Kidney (tissue), 14 donors: ENCODE results near the gene MAGI1. TPM values are rescaled to one million over a fixed set of nuclear protein-coding genes. Genes with fewer than 3 reads are reported as not detected.

Experiments
- DNase-seq, 5 donors: peaks; one replicate each; pipeline ENCODE4 v3.0.0-alpha.2; 2013 to 2020
- FAIRE-seq: peaks from 2 replicates; lab custom pipeline; 2012; peaks lifted over from hg19 to GRCh38; lab: Jason Lieb, UNC
- H3K27ac ChIP-seq, 2 donors: one replicate each; pipeline ENCODE4 v1.7.0; 2013; ENCODE audit warnings: low read depth in 2 of 2, low read length in 2 of 2, inconsistent platforms in 1 of 2
- H3K27me3 ChIP-seq: one replicate; pipeline ENCODE4 v1.7.1; 2013; ENCODE audit warnings: low read length, inconsistent platforms; ENCODE audit not compliant: control insufficient read depth, insufficient read depth
- H3K36me3 ChIP-seq, 3 donors: one replicate each; pipeline versions ENCODE4 v1.7.0 to v1.7.1; 2013; ENCODE audit warnings: low read length in 3 of 3, control low read depth in 1 of 3, inconsistent platforms in 1 of 3; ENCODE audit not compliant: insufficient read depth in 3 of 3, control insufficient read depth in 2 of 3
- H3K4me1 ChIP-seq, 3 donors: one replicate each; pipeline versions ENCODE4 v1.7.0 to v1.7.1; 2013; ENCODE audit warnings: low read length in 3 of 3, inconsistent platforms in 1 of 3, low read depth in 1 of 3; ENCODE audit not compliant: control insufficient read depth in 2 of 3, insufficient read depth in 2 of 3
- H3K4me3 ChIP-seq, 3 donors: one replicate each; pipeline versions ENCODE4 v1.7.0 to v1.8.1; 2013; ENCODE audit warnings: low read length in 3 of 3, control low read depth in 1 of 3, inconsistent platforms in 1 of 3
- H3K9ac ChIP-seq, 3 donors: one replicate each; pipeline versions ENCODE4 v1.7.0 to v1.7.1; 2013; ENCODE audit warnings: low read length in 3 of 3, control low read depth in 1 of 3, inconsistent platforms in 1 of 3
- H3K9me3 ChIP-seq, 3 donors: one replicate each; pipeline versions ENCODE4 v1.7.0 to v1.7.1; 2013; ENCODE audit warnings: low read length in 3 of 3, control low read depth in 1 of 3, inconsistent platforms in 1 of 3; ENCODE audit not compliant: control insufficient read depth in 2 of 3, insufficient read depth in 1 of 3
- intact Hi-C: fragments of 100-400 bp; cut with DNase I; formaldehyde crosslinking; loops from one replicate; pipeline ENCODE4 v1.11.1; 2022
- polyA plus RNA-seq: library from polyadenylated mRNA; stranded (reverse); fragments of 350-450 nt; fragmentation: Illumina TruSeq; extraction: RNeasy Lipid Tissue Mini Kit (QIAGEN cat#74804); gene quantifications from one replicate; pipeline ENCODE4 v1.2.3, GENCODE V29; 2014; ENCODE audit warnings: low read depth, low replicate concordance; ENCODE audit not compliant: insufficient read depth
- total RNA-seq: library from RNA; stranded (reverse); fragmentation: NEBNext Ultra II Directional; extraction: Animal tissue kit (Norgen Biotek cat#: 25700); gene quantifications from one replicate; pipeline ENCODE4 v1.2.1, GENCODE V29; 2021
- TF ChIP-seq, protein P1 (sequence below): IDR thresholded peaks from 3 replicates; pipeline ENCODE4 v1.5.1; 2012; ENCODE audit warnings: mild to moderate bottlenecking, moderate library complexity, borderline replicate concordance; ENCODE audit not compliant: insufficient read depth; ENCODE audit errors: extremely low read depth
- donor health status: control.
- donor health status: control.
- donor health status: control.
- donor health status: control.
- donor health status: control.
- donor health status: DM: yes; HTN: yes; CAD: no.
- donor health status: Normal renal cell carcinoma (clear cell type).

Gene MAGI1
- total and polyA plus RNA-seq, 2 donors from 2014 or later = 8.2 to 42.8 TPM

DNA sequence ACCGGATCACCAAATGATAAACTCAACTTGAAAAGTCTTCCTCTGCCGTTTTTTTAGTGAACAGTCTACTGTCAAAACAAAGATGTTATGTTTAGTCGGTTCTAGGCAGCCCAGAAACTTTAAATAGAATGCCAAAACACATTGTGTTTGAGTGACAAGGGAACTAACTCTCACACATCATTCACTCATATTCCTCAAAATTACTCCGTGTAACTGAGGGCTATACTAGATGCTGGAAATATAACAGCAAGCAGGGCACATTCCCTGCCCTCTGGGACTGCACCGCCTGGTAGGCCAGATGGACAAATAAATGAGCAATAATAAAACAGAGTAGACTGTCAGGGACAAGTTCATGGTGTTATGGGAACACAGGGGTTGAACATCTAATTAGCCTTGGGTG lies 251.4 kb downstream of the MAGI1 start:
- intact Hi-C loops = loop anchor here (10.0 kb wide), 1 partner anchor 347 kb away; no protein-coding TSS in a partner anchor

DNA sequence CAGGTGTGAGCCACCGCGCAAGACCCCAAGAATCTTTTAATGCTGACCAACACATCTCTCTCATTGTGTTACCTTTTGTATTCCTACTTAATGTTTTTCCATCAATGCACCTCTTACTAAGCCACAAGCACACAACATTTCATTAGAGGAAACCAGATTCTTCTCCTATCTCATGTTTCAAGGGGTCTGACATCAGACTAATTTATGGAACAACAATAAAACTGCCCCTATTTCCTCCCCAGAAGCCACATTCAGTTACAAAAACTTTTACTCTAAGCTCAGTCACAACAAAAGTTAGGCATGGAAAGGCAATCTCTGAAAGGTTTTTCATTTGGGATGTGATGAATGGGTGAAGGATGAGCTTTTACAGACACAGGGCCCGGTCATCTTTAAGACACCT lies 251.8 kb downstream of the MAGI1 start:
- H3K27me3 ChIP-seq = no peaks in the 10 kb centered on the region
- H3K36me3 ChIP-seq = no peaks in the 10 kb centered on the region
- no peak overlapping the region for H3K9ac ChIP-seq
- H3K4me3 ChIP-seq = no peak overlapping the region
- no peak overlapping the region for H3K27ac ChIP-seq
- TF ChIP-seq, protein P1, sequence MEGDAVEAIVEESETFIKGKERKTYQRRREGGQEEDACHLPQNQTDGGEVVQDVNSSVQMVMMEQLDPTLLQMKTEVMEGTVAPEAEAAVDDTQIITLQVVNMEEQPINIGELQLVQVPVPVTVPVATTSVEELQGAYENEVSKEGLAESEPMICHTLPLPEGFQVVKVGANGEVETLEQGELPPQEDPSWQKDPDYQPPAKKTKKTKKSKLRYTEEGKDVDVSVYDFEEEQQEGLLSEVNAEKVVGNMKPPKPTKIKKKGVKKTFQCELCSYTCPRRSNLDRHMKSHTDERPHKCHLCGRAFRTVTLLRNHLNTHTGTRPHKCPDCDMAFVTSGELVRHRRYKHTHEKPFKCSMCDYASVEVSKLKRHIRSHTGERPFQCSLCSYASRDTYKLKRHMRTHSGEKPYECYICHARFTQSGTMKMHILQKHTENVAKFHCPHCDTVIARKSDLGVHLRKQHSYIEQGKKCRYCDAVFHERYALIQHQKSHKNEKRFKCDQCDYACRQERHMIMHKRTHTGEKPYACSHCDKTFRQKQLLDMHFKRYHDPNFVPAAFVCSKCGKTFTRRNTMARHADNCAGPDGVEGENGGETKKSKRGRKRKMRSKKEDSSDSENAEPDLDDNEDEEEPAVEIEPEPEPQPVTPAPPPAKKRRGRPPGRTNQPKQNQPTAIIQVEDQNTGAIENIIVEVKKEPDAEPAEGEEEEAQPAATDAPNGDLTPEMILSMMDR = no peak
- H3K4me1 ChIP-seq = peaks cover 0 to 15% (median 3%) of the 10 kb centered on the region in 3 donors
- H3K9me3 ChIP-seq = no peaks in the 10 kb centered on the region
- peak in 2 of 5 donors; percentile 86 to 91 for DNase-seq
- intact Hi-C loops = loop anchor here (10.0 kb wide), 1 partner anchor 348 kb away; no protein-coding TSS in a partner anchor
- no peak for FAIRE-seq

More for the DNA sequence above, 251.4 kb downstream of the MAGI1 start:
- FAIRE-seq (no peak), DNase-seq (peak in 1 of 5 donors; percentile 31)
- Histone ChIP-seq H3K4me3 (no peak overlapping the region), H3K9ac (peak overlapping the region in 1 of 3 donors; percentile 24), H3K27me3 (no peaks in the 10 kb centered on the region), H3K36me3 (no peaks in the 10 kb centered on the region), H3K27ac (peak overlapping the region in 1 of 2 donors; percentile 14), H3K9me3 (no peaks in the 10 kb centered on the region), H3K4me1 (peaks cover 0 to 15% (median 3%) of the 10 kb centered on the region in 3 donors)
- TF ChIP-seq, protein P1 = no peak

DNA sequence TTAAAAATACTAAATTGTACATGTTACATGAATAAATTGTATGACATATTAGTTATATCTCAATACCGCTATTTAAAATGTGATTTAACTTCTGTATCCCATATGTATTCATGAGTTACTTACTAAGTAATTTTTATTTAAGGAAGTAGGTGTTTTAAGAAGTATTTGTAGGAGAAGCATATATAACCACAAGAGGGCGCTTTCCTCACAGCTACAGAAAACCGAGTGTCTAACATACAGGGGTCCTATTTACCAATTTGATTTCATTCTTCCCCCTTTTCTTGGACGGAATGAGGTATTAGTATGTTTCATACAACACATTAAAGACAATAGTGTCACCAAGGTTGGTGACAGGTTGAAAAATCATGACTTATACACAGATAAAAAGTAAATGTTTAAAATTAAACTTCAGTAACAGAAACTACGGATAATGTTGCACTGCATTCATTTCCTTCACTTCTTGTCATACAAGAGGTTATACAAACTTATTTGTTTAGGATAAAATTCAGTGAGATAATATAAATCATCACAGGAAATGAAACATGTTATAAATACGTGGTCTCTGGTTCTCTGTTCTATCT lies 253.6 kb downstream of the MAGI1 start:
- FAIRE-seq = peak; percentile 93
- peak in 2 of 5 donors; percentile 82 to 83 for DNase-seq
- Histone ChIP-seq H3K36me3 (no peaks in the 10 kb centered on the region), H3K27ac (no peak overlapping the region), H3K4me3 (no peak overlapping the region), H3K27me3 (no peaks in the 10 kb centered on the region), H3K4me1 (peaks cover 0 to 15% (median 3%) of the 10 kb centered on the region in 3 donors), H3K9me3 (no peaks in the 10 kb centered on the region), H3K9ac (no peak overlapping the region)
- intact Hi-C loops = loop anchor here (10.0 kb wide), 1 partner anchor 350 kb away; no protein-coding TSS in a partner anchor
- TF ChIP-seq, protein P1 = peak; percentile 64
